ENCODE results near the gene CADM3. TPM values are rescaled to one million over a fixed set of nuclear protein-coding genes. Genes with fewer than 3 reads are reported as not detected.

Gene CADM3
- total RNA-seq, 1 experiment from 2014 or later: 0.28 TPM

GRCh38 chr1:159161719-159162026 is 9.7 kb upstream of the CADM3 start:
- peak; percentile 41; the same call in 1 of the 2 replicates for ATAC-seq
- TF ChIP-seq, protein P1, sequence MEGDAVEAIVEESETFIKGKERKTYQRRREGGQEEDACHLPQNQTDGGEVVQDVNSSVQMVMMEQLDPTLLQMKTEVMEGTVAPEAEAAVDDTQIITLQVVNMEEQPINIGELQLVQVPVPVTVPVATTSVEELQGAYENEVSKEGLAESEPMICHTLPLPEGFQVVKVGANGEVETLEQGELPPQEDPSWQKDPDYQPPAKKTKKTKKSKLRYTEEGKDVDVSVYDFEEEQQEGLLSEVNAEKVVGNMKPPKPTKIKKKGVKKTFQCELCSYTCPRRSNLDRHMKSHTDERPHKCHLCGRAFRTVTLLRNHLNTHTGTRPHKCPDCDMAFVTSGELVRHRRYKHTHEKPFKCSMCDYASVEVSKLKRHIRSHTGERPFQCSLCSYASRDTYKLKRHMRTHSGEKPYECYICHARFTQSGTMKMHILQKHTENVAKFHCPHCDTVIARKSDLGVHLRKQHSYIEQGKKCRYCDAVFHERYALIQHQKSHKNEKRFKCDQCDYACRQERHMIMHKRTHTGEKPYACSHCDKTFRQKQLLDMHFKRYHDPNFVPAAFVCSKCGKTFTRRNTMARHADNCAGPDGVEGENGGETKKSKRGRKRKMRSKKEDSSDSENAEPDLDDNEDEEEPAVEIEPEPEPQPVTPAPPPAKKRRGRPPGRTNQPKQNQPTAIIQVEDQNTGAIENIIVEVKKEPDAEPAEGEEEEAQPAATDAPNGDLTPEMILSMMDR (IDR thresholded peaks at IDR 0.05): no peak
- TF ChIP-seq POLR2AphosphoS5 (IDR thresholded peaks at IDR 0.05; ENCODE audit: low read depth, low read length) (no peak), SIN3A (IDR thresholded peaks at IDR 0.05; ENCODE audit: borderline replicate concordance, insufficient read depth, low read depth, low read length) (no peak), TCF7L2 (IDR thresholded peaks at IDR 0.05; ENCODE audit: low read depth, low read length) (no peak)
- intact Hi-C loops (cut with micrococcal nuclease; ENCODE audit: unreplicated experiment): loop anchor here (1.0 to 10.0 kb wide), 3 partner anchors 36 to 733 kb away; no protein-coding TSS in a partner anchor
- no peak for DNase-seq (ENCODE audit: low read depth, low spot score)
- Histone ChIP-seq H3K4me1 (ENCODE audit: control insufficient read depth, insufficient read depth, low read length) (no peaks in the 10 kb centered on the region), H3K27ac (ENCODE audit: low read length) (no peak overlapping the region), H3K27me3 (ENCODE audit: control insufficient read depth, insufficient read depth, low read length) (peaks cover 11% of the 10 kb centered on the region), H3K4me3 (ENCODE audit: low read depth in 2 of 2, low read length in 2 of 2) (no peak overlapping the region), H3K36me3 (ENCODE audit: control insufficient read depth, insufficient read depth, low read length) (no peaks in the 10 kb centered on the region), H3K9me3 (ENCODE audit: control insufficient read depth, insufficient read depth, low read depth, low read length) (no peaks in the 10 kb centered on the region)
- no TSS peak for BruUV-seq (replicated peaks)
- in situ Hi-C loops (cut with HindIII; ENCODE audit: low pct_unique_long_range_greater_than_20kb, low sequenced_read_pairs): no loop called here
- CTCF ChIA-PET: interaction anchor here (0.6 to 1.4 kb wide), 3 partner anchors 36 to 729 kb away, joined by 3 to 6 read pairs (median 4); no protein-coding TSS in a partner anchor
- POLR2A ChIA-PET: interaction anchor here (0.6 kb wide), 1 partner anchor 606 kb away, joined by 3 read pairs; no protein-coding TSS in a partner anchor

- no peak overlapping the region for H3K27ac ChIP-seq (ENCODE audit: low read length)
- POLR2A ChIA-PET: no interaction called here
- BruUV-seq (replicated peaks): no TSS peak
- intact Hi-C loops (cut with micrococcal nuclease; ENCODE audit: unreplicated experiment) (loop anchor here (5.0 to 10.0 kb wide), 2 partner anchors 35 to 732 kb away; no protein-coding TSS in a partner anchor), in situ Hi-C loops (cut with HindIII; ENCODE audit: low pct_unique_long_range_greater_than_20kb, low sequenced_read_pairs) (no loop called here)
- H3K9me3 ChIP-seq (ENCODE audit: control insufficient read depth, insufficient read depth, low read depth, low read length): no peaks in the 10 kb centered on the region
- H3K36me3 ChIP-seq (ENCODE audit: control insufficient read depth, insufficient read depth, low read length): no peaks in the 10 kb centered on the region
- ATAC-seq (no peak), DNase-seq (ENCODE audit: low read depth, low spot score) (no peak)
- peaks cover 15% of the 10 kb centered on the region for H3K27me3 ChIP-seq (ENCODE audit: control insufficient read depth, insufficient read depth, low read length)
- CTCF ChIA-PET: interaction anchor here (1.3 kb wide), 1 partner anchor 51 kb away, joined by 4 read pairs; no protein-coding TSS in a partner anchor
- no peaks in the 10 kb centered on the region for H3K4me1 ChIP-seq (ENCODE audit: control insufficient read depth, insufficient read depth, low read length)
- TF ChIP-seq POLR2AphosphoS5 (IDR thresholded peaks at IDR 0.05; ENCODE audit: low read depth, low read length): no peak
- TF ChIP-seq TCF7L2 (IDR thresholded peaks at IDR 0.05; ENCODE audit: low read depth, low read length): no peak
- TF ChIP-seq, protein P2, sequence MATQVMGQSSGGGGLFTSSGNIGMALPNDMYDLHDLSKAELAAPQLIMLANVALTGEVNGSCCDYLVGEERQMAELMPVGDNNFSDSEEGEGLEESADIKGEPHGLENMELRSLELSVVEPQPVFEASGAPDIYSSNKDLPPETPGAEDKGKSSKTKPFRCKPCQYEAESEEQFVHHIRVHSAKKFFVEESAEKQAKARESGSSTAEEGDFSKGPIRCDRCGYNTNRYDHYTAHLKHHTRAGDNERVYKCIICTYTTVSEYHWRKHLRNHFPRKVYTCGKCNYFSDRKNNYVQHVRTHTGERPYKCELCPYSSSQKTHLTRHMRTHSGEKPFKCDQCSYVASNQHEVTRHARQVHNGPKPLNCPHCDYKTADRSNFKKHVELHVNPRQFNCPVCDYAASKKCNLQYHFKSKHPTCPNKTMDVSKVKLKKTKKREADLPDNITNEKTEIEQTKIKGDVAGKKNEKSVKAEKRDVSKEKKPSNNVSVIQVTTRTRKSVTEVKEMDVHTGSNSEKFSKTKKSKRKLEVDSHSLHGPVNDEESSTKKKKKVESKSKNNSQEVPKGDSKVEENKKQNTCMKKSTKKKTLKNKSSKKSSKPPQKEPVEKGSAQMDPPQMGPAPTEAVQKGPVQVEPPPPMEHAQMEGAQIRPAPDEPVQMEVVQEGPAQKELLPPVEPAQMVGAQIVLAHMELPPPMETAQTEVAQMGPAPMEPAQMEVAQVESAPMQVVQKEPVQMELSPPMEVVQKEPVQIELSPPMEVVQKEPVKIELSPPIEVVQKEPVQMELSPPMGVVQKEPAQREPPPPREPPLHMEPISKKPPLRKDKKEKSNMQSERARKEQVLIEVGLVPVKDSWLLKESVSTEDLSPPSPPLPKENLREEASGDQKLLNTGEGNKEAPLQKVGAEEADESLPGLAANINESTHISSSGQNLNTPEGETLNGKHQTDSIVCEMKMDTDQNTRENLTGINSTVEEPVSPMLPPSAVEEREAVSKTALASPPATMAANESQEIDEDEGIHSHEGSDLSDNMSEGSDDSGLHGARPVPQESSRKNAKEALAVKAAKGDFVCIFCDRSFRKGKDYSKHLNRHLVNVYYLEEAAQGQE (IDR thresholded peaks at IDR 0.05; ENCODE audit: insufficient read depth in 1 of 2, low read depth in 2 of 2, low read length in 1 of 2): no peak
- TF ChIP-seq, protein P1 (IDR thresholded peaks at IDR 0.05): no peak
- TF ChIP-seq SIN3A (IDR thresholded peaks at IDR 0.05; ENCODE audit: borderline replicate concordance, insufficient read depth, low read depth, low read length): no peak
- no peak overlapping the region for H3K4me3 ChIP-seq (ENCODE audit: low read depth in 2 of 2, low read length in 2 of 2)
Observed at GRCh38 chr1:159162516-159163265, 8.7 kb upstream of the CADM3 start.
